ENCODE measurements around the gene ATAD3A.
"Not testable (repeated sequence)": the region's sequence is repeated elsewhere in the genome, so short reads cannot be mapped to it uniquely, and the experiment has no call there.

Gene ATAD3A

DNA sequence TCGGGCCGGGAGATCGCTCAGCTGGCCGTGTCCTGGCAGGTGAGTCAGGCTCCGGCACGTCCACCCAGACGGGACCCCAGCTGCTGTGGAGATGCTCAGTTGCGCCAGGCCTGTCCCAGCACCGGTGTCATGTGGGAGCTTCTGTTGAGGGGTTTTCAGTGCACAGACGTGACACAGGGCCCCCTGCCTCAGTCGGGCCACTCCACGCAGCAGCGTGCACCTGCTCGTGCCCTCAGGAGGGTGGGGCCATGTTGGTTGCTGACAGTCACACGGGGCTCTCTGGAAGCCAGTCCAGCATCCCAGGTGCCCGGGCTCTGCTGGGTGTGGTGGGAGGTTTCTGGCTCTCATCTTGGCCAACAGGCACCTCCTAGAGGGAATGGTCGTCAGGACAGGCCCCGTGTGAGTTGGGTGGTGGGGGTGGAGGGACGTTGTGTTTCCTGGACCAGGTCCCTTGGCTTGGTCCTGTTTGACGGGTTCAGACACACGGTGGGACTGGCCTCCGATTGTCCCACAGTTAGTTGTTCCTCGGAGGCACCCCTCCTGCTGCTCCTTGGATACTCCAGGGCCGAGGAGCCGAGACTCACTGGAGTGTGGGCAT lies 21.2 kb upstream of the ATAD3A start:
- no peak for DNase-seq

DNA sequence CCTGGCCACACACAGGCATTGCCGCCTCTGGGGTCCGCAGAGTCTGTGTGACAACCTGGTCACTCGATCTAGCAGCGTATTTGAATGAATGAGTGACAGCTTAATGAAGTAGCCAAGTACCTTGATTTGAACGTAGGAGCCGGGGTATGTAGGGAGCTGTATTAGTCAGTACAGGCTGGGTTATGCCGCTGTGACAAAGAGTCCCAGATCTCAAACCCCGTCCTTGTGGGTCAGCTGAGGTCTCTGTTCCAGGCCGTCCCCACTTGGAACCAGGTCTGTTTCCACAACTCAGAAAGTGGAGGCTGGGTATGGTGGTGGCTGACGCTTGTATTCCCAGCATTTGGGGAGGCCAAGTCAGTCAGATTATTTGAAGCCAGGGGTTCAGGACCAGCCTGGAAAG lies 20.4 kb upstream of the ATAD3A start:
- DNase-seq: no peak

DNA sequence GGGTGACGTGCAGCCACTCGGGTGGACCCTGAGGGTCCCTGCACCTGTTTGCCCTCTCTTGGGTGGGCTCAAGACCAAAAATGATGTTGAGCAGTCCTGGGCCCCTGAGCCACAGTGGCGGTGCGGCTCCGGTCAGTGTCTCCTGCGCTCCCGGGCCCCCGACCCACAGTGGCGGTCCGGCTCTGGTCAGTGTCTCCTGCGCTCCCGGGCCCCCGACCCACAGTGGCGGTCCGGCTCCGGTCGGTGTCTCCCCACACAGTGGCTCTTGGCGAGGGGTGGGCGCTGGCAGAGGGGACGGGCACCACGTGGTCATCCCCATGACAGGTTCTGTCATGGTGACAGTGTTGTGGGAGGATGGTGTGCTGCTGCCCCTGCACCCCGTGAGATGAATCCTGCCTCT lies 17.7 kb upstream of the ATAD3A start:
- not testable (repeated sequence) for DNase-seq

- DNase-seq: not testable (repeated sequence)
Measured at GRCh38 chr1:1495461-1495975, 16.4 kb upstream of the ATAD3A start.

DNA sequence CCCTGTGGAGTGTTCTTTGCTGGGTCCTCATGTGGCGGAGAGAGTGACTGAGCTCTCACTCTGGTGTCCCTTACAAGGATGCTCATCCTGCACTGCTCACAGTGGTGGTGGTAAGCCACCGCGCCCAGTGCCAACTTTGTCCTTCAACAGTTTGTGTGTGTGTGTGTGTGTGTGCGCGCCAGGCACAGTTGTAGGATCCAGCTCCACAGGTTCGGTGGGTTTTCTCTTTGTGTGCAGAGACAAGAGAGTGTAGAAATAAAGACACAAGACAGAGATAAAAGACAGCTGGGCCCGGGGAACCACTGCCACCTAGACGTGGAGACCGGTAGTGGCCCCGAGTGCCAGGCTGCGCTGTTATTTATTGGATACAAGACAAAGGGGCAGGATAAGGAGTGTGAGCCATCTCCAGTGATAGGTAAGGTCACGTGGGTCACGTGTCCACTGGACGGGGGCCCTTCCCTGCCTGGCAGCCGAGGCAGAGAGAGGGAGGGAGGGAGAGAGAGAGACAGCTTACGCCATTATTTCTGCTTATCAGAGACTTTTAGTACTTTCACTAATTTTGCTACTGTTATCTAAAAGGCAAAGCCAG lies 7.1 kb upstream of the ATAD3A start:
- DNase-seq: peak; percentile 67 to 69

GRCh38 chr1:1505366-1505798 lies 6.6 kb upstream of the ATAD3A start:
- DNase-seq: peak; percentile 22 to 51

DNA sequence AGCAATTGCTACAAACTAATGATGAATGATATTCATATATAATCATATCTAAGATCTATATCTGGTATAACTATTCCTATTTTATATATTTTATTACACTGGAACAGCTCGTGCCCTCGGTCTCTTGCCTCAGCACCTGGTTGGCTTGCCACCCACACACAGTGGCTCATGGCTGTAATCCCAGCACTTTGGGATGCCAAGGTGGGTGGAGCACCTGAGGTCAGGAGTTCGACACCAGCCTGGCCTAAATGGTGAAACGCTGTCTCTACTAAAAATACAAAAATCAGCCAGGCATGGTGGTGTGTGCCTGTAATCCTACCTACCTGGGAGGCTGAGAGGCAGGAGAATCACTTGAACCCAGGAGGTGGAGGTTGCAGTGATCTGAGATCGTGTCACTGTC lies 6.2 kb upstream of the ATAD3A start:
- DNase-seq: not testable (repeated sequence)

GRCh38 chr1:1507305-1507704 lies 4.7 kb upstream of the ATAD3A start:
- DNase-seq: no peak

- DNase-seq: not testable (repeated sequence)
Measured at GRCh38 chr1:1508775-1509464, 3.0 kb upstream of the ATAD3A start.

DNA sequence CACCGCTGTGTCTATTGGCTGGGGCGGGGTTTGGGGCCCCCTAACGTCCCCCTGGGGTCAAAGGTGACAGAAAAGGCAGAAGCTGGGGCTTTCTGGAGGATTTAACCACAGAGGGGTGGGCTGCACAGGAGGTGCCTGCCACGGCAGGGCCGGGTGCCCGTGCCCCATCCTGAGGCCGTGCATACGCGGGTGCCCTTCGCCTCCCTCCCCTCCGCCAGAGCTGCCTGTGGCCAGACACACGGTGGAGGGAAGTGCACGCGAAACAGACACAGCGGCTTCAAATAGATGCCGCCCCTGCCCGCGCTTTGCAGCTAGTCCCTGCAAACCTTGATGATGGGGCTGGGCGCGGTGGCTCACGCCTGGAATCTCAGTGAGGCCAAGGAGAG lies 2.5 kb upstream of the ATAD3A start:
- DNase-seq: not testable (repeated sequence)

GRCh38 chr1:1510912-1511532 lies 940 bp upstream of the ATAD3A start:
- DNase-seq: peak in 1 of 2 donors; percentile 33

DNA sequence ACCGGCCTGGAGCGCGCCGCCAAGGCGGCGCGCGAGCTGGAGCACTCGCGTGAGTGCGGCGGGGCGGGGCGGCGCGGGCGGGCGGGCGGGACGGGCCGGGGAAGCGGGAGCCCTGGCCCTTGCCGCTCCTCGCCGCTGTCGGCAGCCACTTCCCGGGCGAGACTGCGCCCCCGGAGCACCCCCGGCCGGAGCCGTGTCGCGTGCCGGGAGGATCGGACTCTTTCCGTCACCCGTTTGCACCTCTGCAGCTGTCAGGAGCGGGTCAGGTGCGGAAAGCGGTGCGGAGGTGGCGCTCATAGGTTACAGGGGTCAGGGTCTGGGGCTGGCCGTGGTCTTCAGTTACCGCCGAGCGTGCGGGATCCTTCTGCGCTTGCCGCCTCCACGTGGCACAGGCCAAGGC lies 463 bp downstream of the ATAD3A start:
- DNase-seq: not testable (repeated sequence)

DNA sequence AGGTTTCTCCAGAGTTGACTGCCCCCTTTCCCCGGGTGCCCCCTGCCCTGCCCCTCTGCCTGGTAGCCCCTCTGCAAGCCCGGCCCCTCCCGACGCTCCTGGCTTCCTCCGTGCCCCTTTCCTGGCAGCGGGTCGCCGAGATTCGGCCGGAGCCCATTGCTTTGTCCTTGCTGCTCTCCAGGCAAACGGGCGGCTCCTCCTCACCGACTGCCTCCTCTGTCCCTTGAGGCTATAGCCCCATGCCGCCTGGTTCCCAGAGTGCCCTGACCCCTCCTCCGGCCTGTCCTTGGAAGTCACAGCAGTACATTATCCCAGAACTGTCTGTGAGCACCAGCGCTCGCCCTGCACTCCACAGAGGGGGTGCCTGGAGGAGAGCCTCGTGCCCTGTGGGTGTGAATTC lies 1.7 kb downstream of the ATAD3A start:
- DNase-seq: not testable (repeated sequence)

GRCh38 chr1:1514376-1514775 lies 2.4 kb downstream of the ATAD3A start:
- DNase-seq: not testable (repeated sequence)

DNA sequence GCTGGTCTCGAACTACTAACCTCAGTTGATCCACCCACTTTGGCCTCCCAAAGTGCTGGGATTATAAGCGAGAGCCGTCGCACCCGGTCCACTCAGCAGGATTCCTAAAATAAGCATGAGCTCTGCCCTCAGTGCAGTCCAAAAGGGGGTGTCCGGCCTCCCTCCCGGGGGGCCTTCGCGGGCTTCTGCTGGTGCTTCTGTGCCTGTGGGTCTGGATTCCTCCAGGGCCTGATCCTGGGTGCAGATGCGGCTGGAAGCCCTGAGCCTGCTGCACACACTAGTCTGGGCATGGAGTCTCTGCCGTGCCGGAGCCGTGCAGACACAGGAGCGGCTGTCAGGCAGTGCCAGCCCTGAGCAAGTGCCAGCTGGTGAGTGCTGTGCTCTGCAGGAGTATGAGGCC lies 5.0 kb downstream of the ATAD3A start:
- DNase-seq: not testable (repeated sequence)

DNA sequence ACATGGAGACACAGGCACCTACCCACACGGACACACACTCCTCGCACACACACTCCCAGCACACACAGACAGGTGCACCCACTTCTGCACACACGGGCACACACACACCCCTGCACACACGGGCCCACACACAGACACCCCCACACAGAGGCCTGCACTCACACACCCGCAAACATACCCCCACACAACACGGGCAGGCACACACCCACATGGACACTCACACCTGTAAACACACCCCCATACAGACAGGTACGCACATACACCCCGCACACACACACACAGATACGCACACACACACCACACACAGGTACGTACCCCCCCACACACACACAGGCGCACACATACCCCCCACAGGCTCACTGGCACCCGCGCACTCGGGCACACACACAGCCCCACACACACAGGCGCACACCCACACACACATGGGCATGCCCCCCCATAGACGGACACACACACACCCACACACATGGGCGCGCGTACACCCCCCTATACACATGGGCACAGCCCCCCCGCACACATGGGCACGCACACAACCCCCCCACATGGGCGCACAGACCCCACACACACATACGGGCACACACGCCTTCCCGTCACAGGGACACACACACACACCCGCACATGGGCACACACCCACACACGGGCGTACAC lies 6.1 kb downstream of the ATAD3A start:
- DNase-seq: no peak

DNA sequence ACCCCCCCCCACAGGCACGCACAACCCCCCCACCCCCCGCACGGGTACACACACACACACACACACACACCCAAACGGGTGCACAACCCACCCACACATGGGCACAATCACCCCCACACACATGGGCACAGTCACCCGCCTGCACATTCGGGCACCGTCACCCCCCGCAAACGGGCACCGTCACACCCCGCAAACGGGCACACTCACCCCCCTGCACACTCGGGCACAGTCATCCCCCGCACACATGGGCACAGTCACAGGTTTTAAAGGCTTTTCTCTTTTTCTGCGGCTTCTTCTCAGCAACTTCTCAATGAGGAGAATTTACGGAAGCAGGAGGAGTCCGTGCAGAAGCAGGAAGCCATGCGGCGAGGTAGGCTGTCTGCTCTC lies 6.7 kb downstream of the ATAD3A start:
- not testable (repeated sequence) for DNase-seq

- DNase-seq: not testable (repeated sequence)
Measured at GRCh38 chr1:1519805-1520505, 8.0 kb downstream of the ATAD3A start.

DNA sequence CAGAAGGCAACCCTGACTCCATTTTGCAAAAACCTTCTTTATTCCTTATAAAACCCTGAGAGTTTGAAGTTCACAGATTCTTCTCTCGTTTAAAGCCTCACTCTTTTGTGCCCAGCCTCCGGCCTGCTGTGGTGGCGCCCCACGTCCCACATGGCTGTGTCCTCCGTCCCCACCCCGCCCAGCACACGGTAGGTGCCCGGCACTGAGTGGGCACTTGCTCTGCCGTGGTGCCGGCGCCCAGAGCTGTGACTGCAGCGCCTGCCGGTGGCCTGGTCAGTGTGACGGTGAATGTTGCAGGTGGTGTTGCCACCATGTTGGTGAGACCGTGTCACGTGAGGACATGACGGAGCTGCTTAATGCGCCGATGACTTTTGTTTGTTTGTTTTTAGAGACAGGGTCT lies 9.4 kb downstream of the ATAD3A start:
- DNase-seq: no peak

DNA sequence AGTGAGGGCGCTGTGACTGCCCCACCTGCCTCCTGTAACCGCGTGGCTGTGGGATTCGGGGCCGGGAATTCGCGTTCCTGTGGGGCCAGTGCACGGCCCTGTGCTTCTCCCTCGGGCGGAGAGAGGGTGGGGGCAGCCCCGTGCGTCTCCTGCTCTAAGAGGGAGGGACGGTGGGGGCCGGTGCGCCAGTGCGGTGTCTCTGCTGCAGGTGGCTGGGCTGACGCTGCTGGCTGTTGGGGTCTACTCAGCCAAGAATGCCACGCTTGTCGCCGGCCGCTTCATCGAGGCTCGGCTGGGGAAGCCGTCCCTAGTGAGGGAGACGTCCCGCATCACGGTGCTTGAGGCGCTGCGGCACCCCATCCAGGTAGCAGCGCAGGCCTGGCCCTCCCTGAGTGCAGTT lies 10.6 kb downstream of the ATAD3A start:
- DNase-seq: not testable (repeated sequence)

DNA sequence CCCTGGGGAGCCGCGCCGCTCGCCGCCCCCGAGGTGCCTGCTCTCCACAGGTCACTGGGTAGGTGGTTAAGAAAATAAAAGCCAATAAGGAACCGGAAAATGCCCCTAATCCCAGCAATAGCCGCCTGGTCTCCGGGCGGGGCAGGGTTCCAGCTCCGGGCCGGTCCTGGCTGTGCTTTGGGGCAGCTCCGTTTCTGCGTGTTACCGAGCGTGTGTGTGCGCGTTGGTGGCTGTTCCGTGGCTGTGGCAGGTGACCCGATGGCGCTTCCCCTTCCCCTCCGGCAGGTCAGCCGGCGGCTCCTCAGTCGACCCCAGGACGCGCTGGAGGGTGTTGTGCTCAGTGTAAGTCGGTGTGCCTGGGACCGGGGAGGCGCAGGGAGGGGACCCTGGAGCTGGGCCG lies 11.3 kb downstream of the ATAD3A start:
- DNase-seq: not testable (repeated sequence)

DNA sequence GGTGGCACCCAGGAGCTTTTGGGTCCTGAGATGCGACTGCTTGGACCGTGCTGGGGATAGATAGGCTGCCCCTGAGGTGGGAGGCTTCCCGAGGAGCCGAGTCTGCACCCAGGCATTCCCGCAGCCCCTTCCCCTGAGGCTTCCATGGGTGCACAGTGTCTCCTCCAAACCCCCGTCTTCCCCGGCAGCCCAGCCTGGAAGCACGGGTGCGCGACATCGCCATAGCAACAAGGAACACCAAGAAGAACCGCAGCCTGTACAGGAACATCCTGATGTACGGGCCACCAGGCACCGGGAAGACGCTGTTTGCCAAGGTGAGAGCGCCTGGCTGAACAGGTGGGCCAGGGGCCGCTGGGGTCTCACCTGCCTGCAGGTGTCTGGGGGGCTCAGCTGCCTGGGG lies 11.7 kb downstream of the ATAD3A start:
- not testable (repeated sequence) for DNase-seq

Measured in inflammatory macrophage (primary cell).